CD14-positive monocyte (primary cell): ENCODE measurements around the gene TENT5C. TPM values are rescaled to one million over a fixed set of nuclear protein-coding genes. Genes with fewer than 3 reads are reported as not detected.

Source experiments
- DNase-seq, 3 donors: peaks; one replicate each; pipeline ENCODE4 v3.0.0-alpha.2; 2011 to 2022
- H2AFZ ChIP-seq: 2 replicates; pipeline ENCODE4 v1.6.0; 2012; ENCODE audit warnings: mild to moderate bottlenecking, low read depth, low read length, inconsistent platforms; ENCODE audit not compliant: insufficient read depth, poor library complexity, severe bottlenecking
- H3K27ac ChIP-seq, 2 donors: 1 replicate in 1 of 2; 2 replicates in 1 of 2; pipeline ENCODE4 v1.5.1; 2012 to 2013; ENCODE audit warnings: low read length in 2 of 2, control low read depth in 1 of 2, inconsistent platforms in 1 of 2, low read depth in 1 of 2, mild to moderate bottlenecking in 1 of 2
- H3K27me3 ChIP-seq, 2 donors: one replicate each; pipeline versions ENCODE4 v1.6.0 to v1.6.1; 2011 to 2013; ENCODE audit warnings: low read length in 2 of 2; ENCODE audit not compliant: control insufficient read depth in 2 of 2, insufficient read depth in 2 of 2
- H3K36me3 ChIP-seq, 2 donors: replicated peaks in 1 of 2; 1 replicate in 1 of 2; 2 replicates in 1 of 2; pipeline versions ENCODE4 v1.5.1 to v1.6.1; 2012 to 2013; ENCODE audit warnings: low read length in 2 of 2, control low read depth in 1 of 2, inconsistent platforms in 1 of 2, mild to moderate bottlenecking in 1 of 2; ENCODE audit not compliant: insufficient read depth in 2 of 2, control insufficient read depth in 1 of 2
- H3K4me1 ChIP-seq, 2 donors: 1 replicate in 1 of 2; 2 replicates in 1 of 2; pipeline versions ENCODE4 v1.5.1 to v1.6.1; 2012 to 2013; ENCODE audit warnings: low read length in 2 of 2, control low read depth in 1 of 2, inconsistent platforms in 1 of 2, mild to moderate bottlenecking in 1 of 2, moderate library complexity in 1 of 2; ENCODE audit not compliant: insufficient read depth in 2 of 2, control insufficient read depth in 1 of 2
- H3K4me2 ChIP-seq: replicated peaks from 2 replicates; pipeline ENCODE3; 2012; ENCODE audit warnings: low read length, moderate library complexity, mild to moderate bottlenecking; ENCODE audit not compliant: poor library complexity, severe bottlenecking; ENCODE audit errors: extremely low read depth
- H3K4me3 ChIP-seq, 3 experiments: fragments of 200-600 bp in 1 of 3; sonication (generic) in 1 of 3; replicated peaks in 1 of 3; 1 replicate in 2 of 3; 2 replicates in 1 of 3; pipeline ENCODE4 v1.5.1; 2011 to 2013; ENCODE audit warnings: low read length in 3 of 3, mild to moderate bottlenecking in 3 of 3, control low read depth in 2 of 3, low read depth in 2 of 3, inconsistent platforms in 1 of 3, moderate library complexity in 1 of 3
- H3K79me2 ChIP-seq: 2 replicates; pipeline ENCODE4 v1.6.0; 2012; ENCODE audit warnings: mild to moderate bottlenecking, control low read depth, inconsistent platforms, low read length, moderate library complexity; ENCODE audit not compliant: insufficient read depth
- H3K9ac ChIP-seq: 2 replicates; pipeline ENCODE4 v1.6.0; 2017; ENCODE audit warnings: low read length, mild to moderate bottlenecking; ENCODE audit not compliant: insufficient read depth, poor library complexity, severe bottlenecking
- H3K9me3 ChIP-seq, 2 donors: replicated peaks in 1 of 2; 1 replicate in 1 of 2; 2 replicates in 1 of 2; pipeline versions ENCODE4 v1.5.1 to v1.6.1; 2012 to 2013; ENCODE audit warnings: low read length in 2 of 2, control low read depth in 1 of 2; ENCODE audit not compliant: control insufficient read depth in 1 of 2, insufficient read depth in 1 of 2
- H4K20me1 ChIP-seq: 2 replicates; pipeline ENCODE4 v1.6.0; 2012; ENCODE audit warnings: mild to moderate bottlenecking, low read length, control low read depth, moderate library complexity; ENCODE audit not compliant: insufficient read depth
- H3K27ac Mint-ChIP-seq, 7 donors: one replicate each; pipeline ENCODE4 v1.8.0; 2020; ENCODE audit warnings: mild to moderate bottlenecking in 7 of 7, mixed read lengths in 7 of 7, moderate library complexity in 6 of 7, inconsistent platforms in 2 of 7
- H3K27me3 Mint-ChIP-seq, 3 donors: one replicate each; pipeline ENCODE4 v1.8.0; 2021 to 2022; ENCODE audit warnings: low read depth in 3 of 3, mild to moderate bottlenecking in 3 of 3, mixed read lengths in 3 of 3, moderate library complexity in 3 of 3, inconsistent platforms in 1 of 3
- H3K36me3 Mint-ChIP-seq, 2 donors: one replicate each; pipeline ENCODE4 v1.8.0; 2020; ENCODE audit warnings: mixed read lengths in 2 of 2, inconsistent platforms in 1 of 2, mild to moderate bottlenecking in 1 of 2
- H3K4me1 Mint-ChIP-seq: one replicate; pipeline ENCODE4 v1.8.0; 2020; ENCODE audit warnings: mild to moderate bottlenecking, mixed read lengths
- H3K4me3 Mint-ChIP-seq, 2 donors: one replicate each; pipeline ENCODE4 v1.8.0; 2020; ENCODE audit warnings: mild to moderate bottlenecking in 2 of 2, mixed read lengths in 2 of 2, moderate library complexity in 1 of 2
- H3K9me3 Mint-ChIP-seq, 7 donors: one replicate each; pipeline ENCODE4 v1.8.0; 2020 to 2022; ENCODE audit warnings: mixed read lengths in 7 of 7, mild to moderate bottlenecking in 6 of 7, moderate library complexity in 6 of 7, inconsistent platforms in 2 of 7
- CTCF ChIP-seq: fragments of 200-600 bp; IDR thresholded peaks from one replicate; pipeline ENCODE4 v1.8.0; 2022; ENCODE audit warnings: antibody characterized with exemption, mild to moderate bottlenecking
- WGBS: methylation state at CpG from one replicate; pipeline ENCODE4 v1.1.5; 2013; ENCODE audit warnings: missing lambda C conversion rate; ENCODE audit not compliant: insufficient coverage; 5-methylcytosine and 5-hydroxymethylcytosine counted together
- intact Hi-C, 2 donors: fragments of 100-400 bp; cut with micrococcal nuclease; formaldehyde crosslinking; loops; one replicate each; pipeline versions ENCODE4 v1.15.0 to v1.15.1; 2023
- polyA plus RNA-seq, 3 donors: library from polyadenylated mRNA; depleted of rRNA in 1 of 3; unstranded in 2 of 3; stranded (reverse) in 1 of 3; fragments of 300-500 nt in 2 of 3; fragments of >200 nt in 1 of 3; fragmentation: Illumina TruSeq in 2 of 3; gene quantifications; 1 replicate in 2 of 3; 2 replicates in 1 of 3; pipeline ENCODE4 v1.2.3, GENCODE V29; 2012 to 2021

Gene TENT5C
- polyA plus RNA-seq, 3 donors, result 0.17 to 0.69 (median 0.27) TPM

DNA sequence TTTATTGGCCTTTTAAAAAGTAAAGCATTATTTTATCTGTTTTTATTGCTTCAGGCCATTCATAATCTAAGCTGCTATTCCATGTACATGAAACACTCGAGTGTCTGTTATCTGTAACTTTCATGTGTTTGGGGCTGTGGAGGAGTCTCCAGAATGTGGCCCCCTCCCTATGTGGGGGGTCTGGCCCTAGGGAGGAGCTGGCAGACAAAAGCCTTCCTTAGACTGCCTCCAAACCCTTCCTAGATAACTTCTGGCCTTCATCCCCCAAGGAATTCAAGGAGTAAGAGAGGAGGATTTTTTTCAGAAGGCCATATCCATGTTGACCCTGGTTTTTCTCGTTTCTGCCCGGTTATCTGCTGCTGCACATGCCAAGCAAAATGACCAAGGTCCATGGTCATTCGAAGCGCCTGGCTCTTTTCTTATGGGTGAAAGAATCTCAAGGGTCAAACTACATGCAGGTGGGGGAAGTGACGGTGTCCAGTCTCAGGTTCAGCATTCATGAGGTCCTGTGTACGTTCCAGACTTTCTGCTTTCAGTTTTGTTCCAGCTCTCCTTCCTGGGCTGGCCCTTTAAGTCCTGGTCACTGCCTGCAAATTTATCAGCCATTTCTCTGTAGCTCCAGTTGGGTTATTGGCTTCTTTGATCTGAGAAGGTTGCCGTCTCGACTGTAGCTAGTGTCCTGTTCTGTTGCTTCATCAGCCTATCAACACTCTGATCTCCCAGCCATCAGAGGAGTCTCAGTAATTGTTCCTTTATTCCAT lies 8.3 kb downstream of the TENT5C start:
- H3K27me3 ChIP-seq, result no peaks in the 10 kb centered on the region
- Mint-ChIP-seq H3K4me3 (no peak overlapping the region), H3K27ac (no peak overlapping the region), H3K27me3 (no peaks in the 10 kb centered on the region), H3K36me3 (no peaks in the 10 kb centered on the region), H3K9me3 (peaks cover 0 to 2% (median 0%) of the 10 kb centered on the region in 7 donors), H3K4me1 (peaks cover 25% of the 10 kb centered on the region)
- H3K9ac ChIP-seq, result no peak overlapping the region
- DNase-seq, result no peak
- 94% methylated on average over 4 of the region's 9 CpGs for WGBS
- no peak overlapping the region for H2AFZ ChIP-seq
- no peaks in the 10 kb centered on the region for H3K36me3 ChIP-seq
- no peak overlapping the region for H3K4me3 ChIP-seq
- intact Hi-C loops, result no loop called here
- H3K4me1 ChIP-seq, result peaks cover 9 to 13% of the 10 kb centered on the region in 2 donors
- no peaks in the 10 kb centered on the region for H3K79me2 ChIP-seq
- no peak overlapping the region for H3K27ac ChIP-seq
- H4K20me1 ChIP-seq, result no peaks in the 10 kb centered on the region
- no peak overlapping the region for H3K4me2 ChIP-seq
- no peak for TF ChIP-seq CTCF
- no peaks in the 10 kb centered on the region for H3K9me3 ChIP-seq

GRCh38 chr1:117615474-117615873 lies 9.6 kb downstream of the TENT5C start:
- H4K20me1 ChIP-seq, result no peaks in the 10 kb centered on the region
- H3K4me1 ChIP-seq, result peaks cover 9 to 13% of the 10 kb centered on the region in 2 donors
- no peaks in the 10 kb centered on the region for H3K36me3 Mint-ChIP-seq
- no peaks in the 10 kb centered on the region for H3K9me3 ChIP-seq
- H3K27ac Mint-ChIP-seq, result peak overlapping the region in 1 of 7 donors; percentile 14
- H3K4me3 ChIP-seq, result no peak overlapping the region
- 0% methylated on average over 3 of the region's 3 CpGs for WGBS
- intact Hi-C loops, result no loop called here
- no peak overlapping the region for H3K27ac ChIP-seq
- no peaks in the 10 kb centered on the region for H3K27me3 Mint-ChIP-seq
- no peaks in the 10 kb centered on the region for H3K36me3 ChIP-seq
- DNase-seq, result no peak
- H3K79me2 ChIP-seq, result no peaks in the 10 kb centered on the region
- H3K27me3 ChIP-seq, result no peaks in the 10 kb centered on the region
- H2AFZ ChIP-seq, result no peak overlapping the region
- peaks cover 25% of the 10 kb centered on the region for H3K4me1 Mint-ChIP-seq
- TF ChIP-seq CTCF, result no peak
- peaks cover 0 to 2% (median 0%) of the 10 kb centered on the region in 7 donors for H3K9me3 Mint-ChIP-seq
- H3K4me2 ChIP-seq, result no peak overlapping the region
- H3K4me3 Mint-ChIP-seq, result no peak overlapping the region
- no peak overlapping the region for H3K9ac ChIP-seq
